GM12891 (cell line): Measurements from ENCODE around the gene EMC10.

Experiments used
- DNase-seq: peaks from one replicate; pipeline ENCODE4 v3.0.0; 2011; ENCODE audit warnings: low spot score; ENCODE audit not compliant: insufficient read length
- FAIRE-seq: peaks from 2 replicates; lab custom pipeline; 2011; peaks lifted over from hg19 to GRCh38; lab: Jason Lieb, UNC
- PAX5 ChIP-seq: IDR thresholded peaks from 2 replicates; pipeline ENCODE4 v1.6.1; 2011; ENCODE audit warnings: low read length, moderate library complexity, mild to moderate bottlenecking; ENCODE audit not compliant: insufficient read depth, severe bottlenecking
- POLR2A ChIP-seq: IDR thresholded peaks from 2 replicates; pipeline ENCODE4 v1.6.1; 2011; ENCODE audit warnings: low read depth, low read length, control low read depth
- POLR2AphosphoS5 ChIP-seq: IDR thresholded peaks from 2 replicates; pipeline ENCODE4 v1.6.1; 2011; ENCODE audit warnings: low read depth, low read length, control low read depth
- POU2F2 ChIP-seq: IDR thresholded peaks from 2 replicates; pipeline ENCODE4 v1.6.1; 2011; ENCODE audit warnings: low read depth, mild to moderate bottlenecking, control low read depth, low read length, moderate library complexity
- SPI1 ChIP-seq: IDR thresholded peaks from 2 replicates; pipeline ENCODE4 v1.6.1; 2011; ENCODE audit warnings: low read depth, low read length, control low read depth
- TAF1 ChIP-seq: IDR thresholded peaks from 2 replicates; pipeline ENCODE4 v1.6.1; 2011; ENCODE audit warnings: low read depth, low read length, control low read depth

Gene EMC10

DNA sequence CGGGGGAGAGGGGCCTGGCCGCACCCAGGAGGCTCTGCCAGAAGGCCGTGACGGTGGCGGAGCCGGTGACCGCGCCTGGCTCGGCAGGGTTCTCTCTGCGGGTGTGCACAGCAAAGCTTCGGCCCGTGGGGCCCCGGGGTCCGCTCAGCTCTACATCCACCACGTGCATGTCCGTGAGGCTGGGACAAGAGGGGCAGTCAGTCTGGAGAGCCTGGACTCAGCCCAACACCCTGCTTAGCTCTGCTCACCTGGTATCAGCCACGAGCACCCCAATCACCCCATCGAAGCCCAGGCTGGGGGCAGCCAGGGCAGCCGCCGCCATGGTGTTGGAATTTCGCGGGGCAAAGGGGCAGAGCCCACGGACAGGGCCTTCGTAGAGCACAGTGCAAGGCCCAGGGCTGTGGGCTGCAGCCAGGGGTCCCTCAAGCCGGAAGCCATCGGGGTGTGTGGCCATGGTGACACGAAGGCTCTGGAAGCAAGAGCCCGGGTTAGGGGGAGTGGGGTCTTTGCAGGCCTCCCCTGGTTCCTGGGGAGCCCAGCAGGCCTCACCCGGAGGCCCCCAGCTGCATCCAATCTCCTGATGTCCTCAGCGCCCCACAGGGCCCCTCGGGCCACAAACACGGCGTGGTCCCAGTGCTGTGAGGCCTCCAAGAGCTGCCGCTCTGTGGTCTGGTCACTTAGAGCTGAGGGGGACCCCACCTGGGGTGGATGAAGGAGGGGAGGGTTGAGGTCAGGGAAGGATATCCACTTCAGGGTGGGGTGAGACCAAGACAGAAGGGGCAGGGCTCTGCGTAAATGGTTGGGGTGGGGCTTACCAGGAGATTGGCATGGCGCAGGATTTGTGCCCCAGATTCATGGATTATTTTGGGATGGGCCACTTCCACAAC is 36.0 kb downstream of the EMC10 start:
- FAIRE-seq (no peak), DNase-seq (no peak)

DNA sequence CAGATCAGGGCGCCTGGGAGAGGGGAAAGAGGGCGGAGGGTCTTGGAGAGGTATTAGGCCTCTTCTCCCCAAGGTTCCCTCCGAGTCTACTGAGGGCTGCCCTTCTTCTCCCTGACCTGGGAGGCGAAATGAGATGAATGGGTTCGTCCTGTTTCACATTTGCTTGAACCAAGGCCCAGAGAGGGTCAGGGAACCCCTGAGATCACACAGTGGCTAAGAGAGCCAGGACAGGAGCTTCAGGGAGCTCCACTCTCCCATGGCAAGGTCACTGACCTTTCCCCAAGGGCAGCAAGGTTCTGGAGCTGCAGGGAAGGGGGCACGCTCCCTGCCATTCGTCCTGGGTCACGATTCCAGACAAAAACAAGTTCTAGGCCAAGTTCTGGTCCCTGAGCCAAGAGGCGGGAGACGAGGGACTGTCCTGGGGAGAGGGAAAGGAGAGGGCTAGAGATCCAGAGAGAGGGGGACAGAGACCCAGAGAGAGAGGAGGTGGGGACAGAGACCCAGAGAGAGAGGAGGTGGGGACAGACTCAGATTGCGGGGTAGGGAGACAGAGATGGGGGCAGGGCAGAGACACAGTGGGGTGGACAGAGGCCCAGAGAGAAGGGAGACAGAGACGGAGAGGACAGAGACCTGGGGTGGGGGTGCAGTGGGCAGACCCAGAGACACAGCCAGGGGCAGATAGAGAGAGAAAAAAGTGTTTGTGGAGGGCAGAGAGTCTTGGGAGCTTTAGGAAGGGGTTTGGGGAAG is 36.9 kb downstream of the EMC10 start:
- no peak for TF ChIP-seq TAF1
- no peak for TF ChIP-seq SPI1
- no peak for TF ChIP-seq PAX5
- TF ChIP-seq POLR2AphosphoS5 = no peak
- TF ChIP-seq POLR2A = no peak
- TF ChIP-seq POU2F2 = no peak
- no peak for FAIRE-seq

More for the DNA sequence above, 36.0 kb downstream of the EMC10 start:
- TF ChIP-seq POU2F2 = no peak
- TF ChIP-seq POLR2AphosphoS5 = no peak
- TF ChIP-seq SPI1 = no peak
- no peak for TF ChIP-seq TAF1
- no peak for TF ChIP-seq PAX5
- TF ChIP-seq POLR2A = no peak

DNA sequence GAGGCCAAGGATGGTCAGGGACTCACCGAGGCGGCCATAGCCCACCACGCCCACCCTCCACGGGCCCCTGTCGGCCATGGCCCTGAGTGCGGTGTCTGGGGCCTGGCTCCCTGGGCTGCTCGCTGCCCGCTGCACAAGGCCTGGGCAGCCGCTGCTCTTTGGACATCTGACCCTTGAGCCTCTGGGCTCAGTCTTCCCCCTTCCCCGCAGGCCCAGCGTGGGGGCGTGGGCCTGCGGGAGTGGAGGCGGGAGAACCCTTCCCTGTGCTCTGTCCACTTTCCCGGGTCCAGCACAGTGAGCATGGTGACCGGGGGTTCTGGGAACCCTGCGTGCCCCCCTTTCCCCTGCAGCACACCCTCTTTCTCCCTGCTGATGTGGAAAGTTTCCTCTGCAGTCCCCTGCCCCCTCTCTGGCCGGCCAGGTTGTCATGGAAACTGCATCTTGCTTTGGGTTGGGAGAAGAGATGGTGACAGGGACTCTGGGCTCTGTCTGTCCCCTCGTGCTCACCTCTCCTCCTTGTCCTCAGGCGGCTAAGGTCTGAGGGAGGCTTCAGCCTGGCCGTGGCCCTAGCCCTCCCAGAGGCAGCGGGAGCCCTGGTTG is 37.5 kb downstream of the EMC10 start, which contains the start of gene ASPDH:
ASPDH (minus strand) TSS at position 168 of the 600 bp plus-strand sequence; CDS start at position 78, 90 bp downstream.
- DNase-seq = no peak
- no peak for TF ChIP-seq TAF1
- TF ChIP-seq PAX5 = no peak
- no peak for TF ChIP-seq POLR2AphosphoS5
- no peak for TF ChIP-seq POLR2A
- no peak for TF ChIP-seq POU2F2
- no peak for TF ChIP-seq SPI1
- no peak for FAIRE-seq

More for the DNA sequence above, 36.9 kb downstream of the EMC10 start:
- no peak for DNase-seq

DNA sequence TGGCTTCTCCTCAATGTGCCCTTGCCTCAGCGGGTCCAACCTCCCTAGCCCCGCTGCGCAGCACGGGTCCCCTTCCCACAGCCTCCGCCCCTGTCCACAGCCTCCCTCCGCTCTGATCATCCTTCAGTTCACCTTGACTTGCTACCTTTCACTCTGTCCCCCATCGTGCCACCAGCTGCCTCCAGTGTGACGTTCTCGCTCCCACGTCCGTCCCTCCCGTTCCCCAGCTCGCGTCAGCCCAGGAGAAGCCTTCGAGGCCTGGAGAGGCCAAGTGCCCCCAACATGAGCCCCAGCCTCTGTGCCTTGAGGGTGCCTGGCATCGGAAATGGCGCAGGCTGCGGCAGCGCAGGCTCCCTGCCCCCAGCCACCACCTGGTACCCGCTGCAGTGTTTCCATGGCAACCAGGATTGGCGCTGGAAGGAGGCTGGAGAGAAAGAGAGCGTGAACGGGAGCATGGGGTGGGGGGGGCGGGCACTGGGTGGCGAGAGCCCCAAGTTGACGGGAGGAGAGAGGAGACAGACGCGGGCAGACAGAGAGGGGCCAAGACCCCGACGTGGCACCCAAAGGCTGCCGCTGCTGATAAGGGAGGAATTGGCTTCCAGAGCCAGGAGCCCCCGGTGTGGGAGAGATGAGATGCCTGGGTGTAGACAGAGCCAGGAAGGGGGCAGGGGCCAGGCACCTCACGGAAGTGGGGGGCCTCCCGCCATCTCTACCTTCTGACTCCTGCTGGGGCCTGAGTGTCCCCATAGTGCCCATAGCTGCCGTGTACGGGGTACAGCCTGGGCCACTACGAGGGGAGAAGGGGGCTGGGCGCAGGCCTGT is 38.2 kb downstream of the EMC10 start:
- FAIRE-seq = no peak
- DNase-seq = no peak
- TF ChIP-seq POLR2AphosphoS5 = no peak
- no peak for TF ChIP-seq POLR2A
- TF ChIP-seq POU2F2 = no peak
- TF ChIP-seq TAF1 = no peak
- no peak for TF ChIP-seq SPI1
- no peak for TF ChIP-seq PAX5

DNA sequence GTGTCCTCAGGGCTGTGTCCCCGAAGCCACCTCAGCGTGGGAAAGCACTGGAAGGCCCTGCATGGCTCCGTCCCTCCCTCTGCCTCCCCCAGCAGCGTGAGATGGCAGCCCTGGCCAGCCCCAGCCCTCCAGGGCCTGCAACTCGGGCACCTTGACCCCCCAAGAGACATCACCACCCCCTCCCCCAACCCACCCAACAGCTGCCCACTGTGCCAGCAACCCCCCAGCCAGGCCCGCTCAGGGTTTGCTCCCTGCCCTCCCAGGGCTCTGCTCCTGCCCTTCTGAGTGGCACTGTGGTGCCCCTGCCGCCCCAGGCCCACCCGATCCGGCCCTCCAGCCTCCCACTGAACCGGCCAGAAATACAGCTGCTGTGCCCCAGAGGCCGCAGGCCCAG is 38.9 kb downstream of the EMC10 start:
- no peak for DNase-seq
- FAIRE-seq = no peak
- no peak for TF ChIP-seq PAX5
- no peak for TF ChIP-seq TAF1
- no peak for TF ChIP-seq POU2F2

DNA sequence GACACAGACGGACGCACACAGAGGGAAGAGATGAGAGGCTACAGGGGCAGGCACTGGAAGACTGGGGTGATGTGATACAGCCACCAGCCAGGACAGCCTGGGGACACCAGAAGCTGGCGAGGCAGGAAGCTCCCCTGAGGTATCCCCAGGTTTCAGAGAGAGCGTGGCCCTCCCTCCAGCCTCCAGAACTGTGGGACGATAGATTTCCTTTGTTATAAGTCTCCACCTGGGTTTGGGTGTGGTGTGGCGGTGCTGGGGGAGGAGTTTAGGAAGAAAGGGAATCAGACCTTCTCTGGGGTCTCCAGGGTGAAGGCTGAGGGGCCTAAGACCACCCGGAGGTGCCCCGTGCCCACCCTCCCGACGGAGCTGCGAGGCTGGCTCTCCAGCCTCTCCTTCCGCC is 40.1 kb downstream of the EMC10 start:
- DNase-seq (no peak), FAIRE-seq (no peak)

DNA sequence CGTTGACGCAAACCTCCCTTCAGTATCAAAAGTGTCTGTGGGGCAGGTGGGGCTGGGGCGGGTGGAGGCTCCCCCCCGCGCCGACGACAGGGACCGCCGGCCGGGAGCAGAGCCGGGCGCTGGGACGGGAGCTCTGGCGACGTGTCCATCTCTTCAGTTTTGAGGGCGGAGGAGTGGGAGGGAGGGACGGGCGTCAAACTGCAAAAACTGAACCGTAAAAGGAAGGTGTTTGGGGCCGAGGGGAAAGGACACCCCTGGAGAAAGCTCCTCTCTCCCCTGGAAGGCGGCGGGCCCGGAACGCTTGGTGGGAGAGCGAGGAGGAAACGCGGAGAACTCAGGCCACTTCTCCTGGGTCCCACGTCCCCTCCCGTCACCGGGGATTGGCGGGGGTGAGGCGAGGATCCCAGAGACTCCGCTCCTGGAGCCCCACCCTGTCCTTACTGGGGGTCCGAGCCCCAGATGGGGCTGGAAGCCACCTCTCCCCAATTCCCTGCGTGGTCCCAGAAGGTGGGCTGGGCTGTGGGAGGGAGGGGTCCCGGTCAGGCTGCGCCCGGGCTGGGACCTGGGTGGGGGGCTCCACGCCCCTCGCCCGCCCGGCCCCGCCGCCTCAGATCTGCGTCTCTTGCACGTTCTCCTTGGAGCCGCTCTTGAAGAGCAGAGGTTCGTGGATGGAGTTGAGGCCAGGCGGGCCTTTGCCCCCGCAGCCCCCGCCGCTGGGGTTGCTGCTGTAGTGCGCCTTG is 40.8 kb downstream of the EMC10 start:
- DNase-seq = no peak
- no peak for TF ChIP-seq PAX5
- TF ChIP-seq POU2F2 = no peak
- no peak for TF ChIP-seq SPI1
- TF ChIP-seq POLR2AphosphoS5 = no peak
- no peak for FAIRE-seq

More for the DNA sequence above, 40.1 kb downstream of the EMC10 start:
- TF ChIP-seq PAX5 (no peak), POLR2AphosphoS5 (no peak), POU2F2 (no peak), SPI1 (no peak)

DNA sequence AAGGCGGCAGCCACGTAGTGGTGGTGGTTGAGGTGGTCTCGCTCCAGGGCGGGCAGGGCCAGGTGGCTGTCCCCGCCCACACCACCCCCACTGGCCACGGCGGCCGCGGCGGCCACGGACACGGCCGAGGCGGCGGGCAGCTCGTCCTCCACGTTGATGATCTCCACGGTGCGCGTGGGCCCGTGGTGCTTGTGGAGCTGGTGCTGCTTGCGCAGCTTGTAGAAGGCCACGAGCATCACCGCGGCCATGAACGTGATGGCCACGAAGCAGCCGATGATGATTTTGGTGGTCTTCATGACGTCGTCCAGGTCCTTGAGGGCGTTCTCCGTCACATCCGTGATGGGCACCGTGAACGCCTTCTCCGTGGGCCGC is 41.4 kb downstream of the EMC10 start:
- DNase-seq (no peak), FAIRE-seq (no peak)
- TF ChIP-seq PAX5 = no peak

DNA sequence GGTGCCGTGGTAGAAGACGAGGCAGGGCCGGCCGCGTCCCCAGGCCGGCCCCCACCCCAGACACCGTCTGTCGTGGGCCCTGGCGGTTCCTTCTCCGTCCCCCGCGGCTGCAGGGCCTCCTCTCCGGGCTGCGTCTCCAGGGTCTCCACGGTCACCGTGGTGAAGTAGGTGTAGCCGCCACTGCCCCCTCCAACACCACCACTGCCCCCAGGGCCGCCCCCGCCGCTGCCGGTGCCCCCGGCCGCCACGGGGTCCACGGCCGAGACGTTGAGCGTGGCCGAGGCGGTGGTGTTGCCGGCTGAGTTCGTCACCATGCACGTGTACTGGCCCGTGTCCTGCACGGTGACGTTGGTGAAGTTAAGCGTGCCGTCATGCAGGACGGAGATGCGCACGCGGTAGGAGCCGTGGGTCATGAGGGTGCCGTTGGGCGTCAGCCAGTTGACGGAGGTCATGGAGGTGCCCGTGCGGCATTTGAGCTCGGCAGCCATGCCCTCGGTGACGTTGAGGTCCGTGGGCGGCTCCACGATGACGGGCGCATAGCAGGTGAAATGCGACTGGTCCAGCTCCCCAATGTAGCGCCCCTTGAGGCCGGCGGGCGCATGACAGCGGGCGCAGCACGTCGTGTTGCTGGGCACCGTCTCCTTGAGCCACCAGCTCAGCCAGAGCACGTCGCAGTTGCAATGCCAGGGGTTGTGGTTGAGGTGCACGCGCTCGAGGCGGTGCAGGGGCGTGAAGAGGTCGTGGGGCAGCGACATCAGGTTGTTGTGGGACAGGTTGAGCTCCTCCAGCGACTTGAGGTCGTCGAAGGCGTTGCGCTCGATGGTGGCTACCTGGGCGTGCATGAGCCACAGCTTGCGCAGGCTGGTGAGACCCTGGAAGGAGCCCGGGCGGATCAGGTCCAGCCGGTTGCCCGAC is 42.0 kb downstream of the EMC10 start:
- TF ChIP-seq PAX5 (no peak), POLR2AphosphoS5 (no peak), POLR2A (no peak), TAF1 (no peak), SPI1 (no peak), POU2F2 (no peak)
- FAIRE-seq (no peak), DNase-seq (no peak)
